ENCODE results near the gene TPT1. TPM values are rescaled to one million over a fixed set of nuclear protein-coding genes. Genes with fewer than 3 reads are reported as not detected.
"Not testable (repeated sequence)": the region's sequence is repeated elsewhere in the genome, so short reads cannot be mapped to it uniquely, and the experiment has no call there.

Gene TPT1
- polyA plus RNA-seq, 1 of the 3 experiments (the other 2 are of a cell fraction) = 1,919 TPM

DNA sequence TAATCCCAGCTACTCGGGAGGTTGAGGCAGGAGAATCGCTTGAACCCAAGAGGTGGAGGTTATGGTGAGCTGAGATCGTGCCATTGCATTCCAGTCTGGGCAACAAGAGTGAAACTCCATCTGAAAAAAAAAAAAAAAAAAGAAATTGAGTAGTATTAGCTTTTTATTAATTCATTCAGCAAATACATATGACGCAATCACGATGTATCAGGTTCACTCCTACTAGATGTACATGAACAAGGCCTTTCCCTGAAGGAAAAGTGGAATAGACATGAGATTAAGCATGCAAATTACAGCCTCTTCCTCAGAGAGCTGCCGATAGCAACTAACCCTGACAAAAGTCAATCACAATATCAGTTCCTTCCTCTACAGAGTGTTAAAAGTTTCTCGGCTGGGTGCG is 9.2 kb upstream of the TPT1 start (continued):
- no peak for TF ChIP-seq EZH2phosphoT487 (IDR thresholded peaks at IDR 0.05; ENCODE audit: borderline replicate concordance, low read depth)
- TF ChIP-seq FOSL2 (IDR thresholded peaks at IDR 0.05; ENCODE audit: borderline replicate concordance, low read depth) = no peak

DNA sequence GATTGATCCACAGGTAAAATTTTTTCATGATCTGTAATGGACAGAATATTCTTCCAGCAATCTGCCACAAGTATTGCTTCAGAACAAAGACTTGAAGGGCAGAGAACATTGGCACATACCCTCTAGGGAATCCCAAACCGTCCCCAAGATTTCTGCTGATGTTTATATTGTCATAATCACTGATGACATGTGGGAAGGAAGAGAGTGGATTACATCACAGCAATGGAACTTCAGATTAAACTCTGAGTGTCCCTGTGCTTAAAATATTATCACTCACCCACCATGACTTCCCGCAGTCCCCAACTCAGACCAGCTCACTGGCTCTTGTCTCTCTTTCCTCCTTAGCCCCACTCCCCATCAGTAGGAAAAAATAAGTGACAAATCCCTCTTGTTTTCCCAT is 8.5 kb upstream of the TPT1 start:
- peaks cover 2 to 43% of the 10 kb centered on the region in 2 experiments for H3K36me3 ChIP-seq (replicated peaks in 1 of 2; ENCODE audit: control insufficient read depth in 1 of 2, insufficient read depth in 2 of 2, low read length in 1 of 2)
- H3K79me2 ChIP-seq (ENCODE audit: insufficient read depth) = peaks cover 9% of the 10 kb centered on the region; the same call in 1 of the 2 replicates
- H3K9me2 ChIP-seq = no peaks in the 10 kb centered on the region
- H3K9me3 ChIP-seq = no peaks in the 10 kb centered on the region
- no peak for DNase-seq
- POLR2A ChIA-PET = no interaction called here
- H4K20me1 ChIP-seq (ENCODE audit: insufficient read depth) = no peaks in the 10 kb centered on the region
- no peaks in the 10 kb centered on the region for H3K4me1 ChIP-seq (ENCODE audit: control insufficient read depth in 1 of 2, insufficient read depth in 2 of 2, low read depth in 1 of 2, low read length in 1 of 2)
- WGBS (ENCODE audit: low lambda C conversion rate) = 42% methylated on average over 2 of the region's 2 CpGs
- TF ChIP-seq EP300 (IDR thresholded peaks at IDR 0.05; ENCODE audit: borderline replicate concordance in 1 of 2, low read depth in 1 of 2, low read length in 1 of 2) (no peak), RCOR1 (IDR thresholded peaks at IDR 0.05; ENCODE audit: low read length) (no peak), FOXJ3 (CRISPR knock-in tag; IDR thresholded peaks at IDR 0.05) (no peak), FOSL2 (IDR thresholded peaks at IDR 0.05; ENCODE audit: borderline replicate concordance, low read depth) (no peak)
- TF ChIP-seq, protein P1, sequence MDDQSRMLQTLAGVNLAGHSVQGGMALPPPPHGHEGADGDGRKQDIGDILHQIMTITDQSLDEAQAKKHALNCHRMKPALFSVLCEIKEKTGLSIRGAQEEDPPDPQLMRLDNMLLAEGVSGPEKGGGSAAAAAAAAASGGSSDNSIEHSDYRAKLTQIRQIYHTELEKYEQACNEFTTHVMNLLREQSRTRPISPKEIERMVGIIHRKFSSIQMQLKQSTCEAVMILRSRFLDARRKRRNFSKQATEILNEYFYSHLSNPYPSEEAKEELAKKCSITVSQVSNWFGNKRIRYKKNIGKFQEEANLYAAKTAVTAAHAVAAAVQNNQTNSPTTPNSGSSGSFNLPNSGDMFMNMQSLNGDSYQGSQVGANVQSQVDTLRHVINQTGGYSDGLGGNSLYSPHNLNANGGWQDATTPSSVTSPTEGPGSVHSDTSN (IDR thresholded peaks at IDR 0.05) = peak; percentile 12; the same call in 1 of the 2 replicates
- H3K27ac ChIP-seq (ENCODE audit: low read depth in 2 of 2, low read length in 1 of 2) = peak overlapping the region in 1 of 2 experiments; percentile 7; a peak in 1 of 4 replicates
- no peak overlapping the region for H3K4me3 ChIP-seq (ENCODE audit: low read depth in 2 of 2, low read length in 1 of 2)
- H3K4me2 ChIP-seq = no peak overlapping the region
- H3K27me3 ChIP-seq (ENCODE audit: insufficient read depth) = no peaks in the 10 kb centered on the region
- no peak overlapping the region for H2AFZ ChIP-seq (ENCODE audit: low read depth)
- CTCF ChIA-PET = interaction anchor here (0.9 to 2.9 kb wide), 3 partner anchors 9 to 339 kb away, joined by 3 to 7 read pairs (median 3); no protein-coding TSS in a partner anchor
- peaks cover 7% of the 10 kb centered on the region for H3F3A ChIP-seq (replicated peaks; ENCODE audit: insufficient read depth)
- 0 out of 2 replicates have a peak overlapping the region, but pooled peaks have one; percentile 18 for H3K9ac ChIP-seq

- H3K9me2 ChIP-seq; DNase-seq; H3K4me2 ChIP-seq; H3K4me3 ChIP-seq (ENCODE audit: low read depth in 2 of 2, low read length in 1 of 2); POLR2A ChIA-PET; H2AFZ ChIP-seq (ENCODE audit: low read depth); H3K9ac ChIP-seq; H3K27me3 ChIP-seq (ENCODE audit: insufficient read depth); CTCF ChIA-PET; H3K9me3 ChIP-seq; H3K27ac ChIP-seq (ENCODE audit: low read depth in 2 of 2, low read length in 1 of 2): not testable (repeated sequence)
- H3K36me3 ChIP-seq (replicated peaks in 1 of 2; ENCODE audit: control insufficient read depth in 1 of 2, insufficient read depth in 2 of 2, low read length in 1 of 2) = peaks cover 14 to 36% of the 10 kb centered on the region in 2 experiments
- H3F3A ChIP-seq (replicated peaks; ENCODE audit: insufficient read depth) = peaks cover 20% of the 10 kb centered on the region
- H4K20me1 ChIP-seq (ENCODE audit: insufficient read depth) = peaks cover 15% of the 10 kb centered on the region
- H3K79me2 ChIP-seq (ENCODE audit: insufficient read depth) = peaks cover 56% of the 10 kb centered on the region
- peaks cover 3 to 14% of the 10 kb centered on the region in 2 experiments; a peak in 3 of 4 replicates for H3K4me1 ChIP-seq (ENCODE audit: control insufficient read depth in 1 of 2, insufficient read depth in 2 of 2, low read depth in 1 of 2, low read length in 1 of 2)
- 97% methylated on average over 8 of the region's 8 CpGs for WGBS (ENCODE audit: low lambda C conversion rate)
Measured at GRCh38 chr13:45344064-45344463, 3.1 kb upstream of the TPT1 start.

DNA sequence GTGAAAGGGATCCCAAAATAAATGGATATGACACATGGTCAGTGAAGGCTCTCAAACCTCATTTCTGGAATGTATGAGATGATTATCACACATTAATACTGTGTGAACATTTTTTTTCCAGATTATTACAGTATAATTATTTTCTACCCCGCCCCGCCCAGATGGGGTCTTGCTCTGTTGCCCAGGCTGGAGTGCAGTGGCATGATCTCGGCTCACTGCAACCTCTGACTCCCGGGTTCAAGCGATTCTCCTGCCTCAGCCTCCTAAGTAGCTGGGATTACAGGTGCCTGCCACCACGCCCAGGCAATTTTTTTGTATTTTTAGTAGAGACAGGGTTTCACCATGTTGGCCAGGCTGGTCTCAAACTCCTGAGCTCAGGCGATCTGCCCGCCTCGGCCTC is 2.1 kb upstream of the TPT1 start:
- H3K4me3 ChIP-seq (ENCODE audit: low read depth in 2 of 2, low read length in 1 of 2); H3K9me2 ChIP-seq; H3K27me3 ChIP-seq (ENCODE audit: insufficient read depth); H3K9me3 ChIP-seq; POLR2A ChIA-PET; H3K4me2 ChIP-seq; H2AFZ ChIP-seq (ENCODE audit: low read depth); H3K27ac ChIP-seq (ENCODE audit: low read depth in 2 of 2, low read length in 1 of 2); H3K9ac ChIP-seq; DNase-seq: not testable (repeated sequence)
- peaks cover 24% of the 10 kb centered on the region for H4K20me1 ChIP-seq (ENCODE audit: insufficient read depth)
- peaks cover 66% of the 10 kb centered on the region for H3K79me2 ChIP-seq (ENCODE audit: insufficient read depth)
- 99% methylated on average over 9 of the region's 9 CpGs for WGBS (ENCODE audit: low lambda C conversion rate)
- CTCF ChIA-PET = interaction anchor here (1.8 kb wide), 1 partner anchor 52 kb away, joined by 4 read pairs; no protein-coding TSS in a partner anchor
- H3K36me3 ChIP-seq (replicated peaks in 1 of 2; ENCODE audit: control insufficient read depth in 1 of 2, insufficient read depth in 2 of 2, low read length in 1 of 2) = peaks cover 23 to 45% of the 10 kb centered on the region in 2 experiments
- H3K4me1 ChIP-seq (ENCODE audit: control insufficient read depth in 1 of 2, insufficient read depth in 2 of 2, low read depth in 1 of 2, low read length in 1 of 2) = peaks cover 10 to 23% of the 10 kb centered on the region in 2 experiments; a peak in 3 of 4 replicates
- peaks cover 22% of the 10 kb centered on the region for H3F3A ChIP-seq (replicated peaks; ENCODE audit: insufficient read depth)

DNA sequence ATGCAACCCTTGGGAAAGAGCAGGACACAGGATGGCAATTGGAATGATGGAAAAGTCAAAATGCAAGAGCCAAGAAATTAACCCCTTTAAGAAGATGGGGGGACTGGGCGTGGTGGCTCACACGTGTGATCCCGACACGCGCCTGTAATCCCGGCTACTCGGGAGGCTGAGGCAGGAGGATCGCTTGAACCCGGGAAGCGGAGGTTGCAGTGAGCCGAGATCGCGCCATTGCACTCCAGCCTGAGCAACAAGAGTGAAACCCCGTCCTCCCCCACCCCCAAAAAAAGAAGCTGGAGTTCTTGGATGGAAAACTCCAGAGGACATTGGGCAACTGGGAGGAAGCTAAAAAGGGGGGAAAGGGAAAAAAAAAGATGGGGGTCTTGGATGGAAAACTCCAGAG is 1.7 kb upstream of the TPT1 start:
- DNase-seq; H2AFZ ChIP-seq (ENCODE audit: low read depth); H3K9ac ChIP-seq; H3K9me2 ChIP-seq; H3K27ac ChIP-seq (ENCODE audit: low read depth in 2 of 2, low read length in 1 of 2); H3K9me3 ChIP-seq; H3K27me3 ChIP-seq (ENCODE audit: insufficient read depth): not testable (repeated sequence)
- H4K20me1 ChIP-seq (ENCODE audit: insufficient read depth) = peaks cover 29% of the 10 kb centered on the region
- H3K4me2 ChIP-seq = peak overlapping the region; percentile 94
- CTCF ChIA-PET = interaction anchor here (1.3 to 1.8 kb wide), 3 partner anchors 11 to 62 kb away, joined by 3 to 4 read pairs (median 4); no protein-coding TSS in a partner anchor
- H3K4me3 ChIP-seq (ENCODE audit: low read depth in 2 of 2, low read length in 1 of 2) = peak overlapping the region in 1 of 2 experiments; percentile 86; a peak in 3 of 4 replicates
- POLR2A ChIA-PET = interaction anchor here (0.9 kb wide), 1 partner anchor 10 kb away, joined by 4 read pairs; no protein-coding TSS in a partner anchor
- peaks cover 27% of the 10 kb centered on the region for H3F3A ChIP-seq (replicated peaks; ENCODE audit: insufficient read depth)
- H3K79me2 ChIP-seq (ENCODE audit: insufficient read depth) = peaks cover 70% of the 10 kb centered on the region
- H3K4me1 ChIP-seq (ENCODE audit: control insufficient read depth in 1 of 2, insufficient read depth in 2 of 2, low read depth in 1 of 2, low read length in 1 of 2) = peaks cover 10 to 28% of the 10 kb centered on the region in 2 experiments; a peak in 3 of 4 replicates
- peaks cover 28 to 47% of the 10 kb centered on the region in 2 experiments for H3K36me3 ChIP-seq (replicated peaks in 1 of 2; ENCODE audit: control insufficient read depth in 1 of 2, insufficient read depth in 2 of 2, low read length in 1 of 2)
- WGBS (ENCODE audit: low lambda C conversion rate) = 99% methylated on average over 14 of the region's 14 CpGs
